ENCODE results near the gene C1orf167.

The C1orf167 gene

DNA sequence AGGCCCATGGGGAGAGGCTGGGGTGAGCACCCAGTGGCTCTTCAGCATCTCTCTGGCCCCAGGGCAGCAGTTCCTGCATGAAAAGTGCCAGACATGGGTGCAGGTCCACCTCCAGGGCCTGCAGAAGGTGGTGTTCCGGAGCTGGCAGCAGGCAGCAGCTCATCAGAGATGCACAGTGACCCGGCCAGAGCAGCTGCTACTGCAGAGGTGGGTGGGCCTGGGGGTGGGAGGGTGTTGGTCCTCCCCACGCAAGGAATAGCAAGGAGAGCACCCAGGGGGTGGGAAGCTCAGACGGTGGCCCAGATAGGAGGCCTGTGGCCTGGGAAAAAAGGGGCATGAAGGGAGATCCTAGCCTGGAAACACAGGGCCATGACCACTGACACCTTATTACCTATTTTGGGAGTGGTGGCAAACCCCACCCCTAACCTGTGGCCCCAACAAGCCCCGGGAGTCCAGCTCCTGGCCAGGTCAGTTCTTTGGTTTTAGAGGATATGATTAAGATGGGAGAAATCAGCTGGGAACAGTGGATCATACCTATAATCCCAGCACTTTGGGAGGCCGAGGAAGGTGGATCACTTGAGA is 20.2 kb downstream of the C1orf167 start:
- ATAC-seq (no peak), DNase-seq (no peak)
- no peaks in the 10 kb centered on the region for H3K9me3 Mint-ChIP-seq
- H3K4me1 Mint-ChIP-seq, result peaks cover 3% of the 10 kb centered on the region
- no peak overlapping the region for H3K4me3 Mint-ChIP-seq
- no peaks in the 10 kb centered on the region for H3K36me3 Mint-ChIP-seq (ENCODE audit: low read depth)
- H3K27ac Mint-ChIP-seq, result no peak overlapping the region
- no peaks in the 10 kb centered on the region for H3K27me3 Mint-ChIP-seq

DNA sequence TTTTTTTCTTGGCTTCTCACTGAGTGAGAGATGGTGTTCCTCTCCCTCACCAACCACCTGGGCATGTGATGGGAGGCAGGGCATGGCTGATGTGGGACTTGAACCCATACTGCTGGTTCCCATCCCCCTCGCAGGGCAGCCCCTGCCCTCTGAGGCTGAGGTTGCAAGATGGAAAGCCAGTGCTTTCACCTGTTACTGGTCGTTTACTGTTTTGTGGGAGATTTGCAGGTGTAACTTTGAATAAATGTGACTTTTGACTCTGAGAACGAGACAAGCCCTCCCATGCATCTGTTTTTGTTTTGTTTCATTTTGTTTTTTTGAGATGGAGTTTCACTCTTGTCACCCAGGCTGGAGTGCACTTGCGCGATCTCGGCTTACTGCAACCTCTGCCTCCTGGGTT is 21.6 kb downstream of the C1orf167 start:
- no peaks in the 10 kb centered on the region for H3K36me3 Mint-ChIP-seq (ENCODE audit: low read depth)
- no peak overlapping the region for H3K27ac Mint-ChIP-seq
- ATAC-seq (no peak), DNase-seq (no peak)
- H3K4me3 Mint-ChIP-seq, result no peak overlapping the region
- no peaks in the 10 kb centered on the region for H3K27me3 Mint-ChIP-seq
- no peaks in the 10 kb centered on the region for H3K9me3 Mint-ChIP-seq
- peaks cover 3% of the 10 kb centered on the region for H3K4me1 Mint-ChIP-seq

GRCh38 chr1:11784256-11784992 is 22.4 kb downstream of the C1orf167 start:
- no peaks in the 10 kb centered on the region for H3K36me3 Mint-ChIP-seq (ENCODE audit: low read depth)
- ATAC-seq, result no peak
- H3K4me3 Mint-ChIP-seq, result no peak overlapping the region
- peaks cover 3% of the 10 kb centered on the region for H3K4me1 Mint-ChIP-seq
- H3K27me3 Mint-ChIP-seq, result no peaks in the 10 kb centered on the region
- no peak for DNase-seq
- no peak overlapping the region for H3K27ac Mint-ChIP-seq
- no peaks in the 10 kb centered on the region for H3K9me3 Mint-ChIP-seq

- Mint-ChIP-seq H3K9me3 (no peaks in the 10 kb centered on the region), H3K27me3 (no peaks in the 10 kb centered on the region), H3K4me3 (no peak overlapping the region), H3K4me1 (peaks cover 3% of the 10 kb centered on the region), H3K36me3 (ENCODE audit: low read depth) (no peaks in the 10 kb centered on the region), H3K27ac (no peak overlapping the region)
- DNase-seq (peak; percentile 55), ATAC-seq (peak; percentile 51)
Observed at GRCh38 chr1:11784993-11785769, 23.2 kb downstream of the C1orf167 start.

DNA sequence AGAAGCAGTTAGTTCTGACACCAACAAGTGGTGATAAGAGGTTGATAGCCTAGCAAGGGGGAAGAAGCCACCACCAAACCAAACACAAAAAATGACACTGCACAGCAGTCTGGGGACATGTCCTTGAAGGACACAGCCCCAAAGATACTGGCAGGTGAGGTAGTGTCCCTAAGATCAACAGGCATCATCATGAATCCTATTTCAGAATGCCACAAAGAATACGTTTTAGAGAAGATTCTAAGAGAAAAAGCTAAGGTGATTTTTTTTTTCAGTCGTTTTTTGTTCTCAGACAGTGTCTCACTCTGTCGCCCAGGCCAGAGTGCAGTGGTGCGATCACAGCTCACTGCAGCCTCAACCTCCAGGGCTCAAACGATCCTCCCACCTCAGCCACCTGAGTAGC is 24.2 kb downstream of the C1orf167 start:
- Mint-ChIP-seq H3K9me3 (no peaks in the 10 kb centered on the region), H3K27me3 (no peaks in the 10 kb centered on the region), H3K27ac (no peak overlapping the region), H3K36me3 (ENCODE audit: low read depth) (no peaks in the 10 kb centered on the region), H3K4me1 (peaks cover 3% of the 10 kb centered on the region), H3K4me3 (no peak overlapping the region)
- no peak for DNase-seq
- ATAC-seq, result no peak

- Mint-ChIP-seq H3K27ac (no peak overlapping the region), H3K9me3 (no peaks in the 10 kb centered on the region), H3K4me1 (peaks cover 3% of the 10 kb centered on the region), H3K27me3 (no peaks in the 10 kb centered on the region), H3K36me3 (ENCODE audit: low read depth) (no peaks in the 10 kb centered on the region), H3K4me3 (no peak overlapping the region)
- DNase-seq, result no peak
- no peak for ATAC-seq
Observed at GRCh38 chr1:11787251-11787803, 25.3 kb downstream of the C1orf167 start.

DNA sequence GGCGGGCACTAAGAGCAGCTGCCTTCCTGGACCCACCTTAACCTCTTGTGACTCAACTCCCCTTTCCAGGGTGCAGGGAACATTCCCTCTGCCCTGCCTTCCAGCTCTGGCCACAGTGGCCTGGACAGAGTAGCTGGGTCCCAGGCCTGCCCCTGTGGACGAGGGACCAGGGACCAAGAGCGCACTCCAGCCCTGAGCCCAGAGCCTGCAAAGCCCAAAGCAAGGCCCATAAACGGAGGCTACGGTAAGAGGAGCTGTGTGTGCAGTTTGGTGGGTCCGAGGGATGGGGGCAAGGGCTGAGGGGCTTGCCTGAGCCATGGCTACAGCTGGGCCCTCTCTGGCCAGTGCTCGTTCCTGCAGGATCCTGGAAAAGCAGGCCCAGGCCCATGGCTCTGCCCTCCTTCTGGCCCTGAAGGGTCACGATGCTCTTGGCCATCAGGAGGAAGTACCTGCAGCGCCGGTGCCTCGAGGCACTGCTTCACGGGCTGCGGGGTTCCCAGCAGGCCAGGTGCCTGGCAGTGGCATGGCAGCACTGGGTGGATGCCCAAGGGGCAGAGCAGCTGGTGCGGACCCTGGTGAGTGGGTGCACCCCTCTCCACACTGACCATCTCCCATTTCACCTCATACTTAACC is 25.9 kb downstream of the C1orf167 start:
- ATAC-seq, result no peak
- H3K4me3 Mint-ChIP-seq, result no peak overlapping the region
- DNase-seq, result no peak
- H3K36me3 Mint-ChIP-seq (ENCODE audit: low read depth), result no peaks in the 10 kb centered on the region
- no peak overlapping the region for H3K27ac Mint-ChIP-seq
- peaks cover 3% of the 10 kb centered on the region for H3K4me1 Mint-ChIP-seq
- no peaks in the 10 kb centered on the region for H3K27me3 Mint-ChIP-seq
- H3K9me3 Mint-ChIP-seq, result no peaks in the 10 kb centered on the region

GRCh38 chr1:11788549-11789053 is 26.6 kb downstream of the C1orf167 start:
- Mint-ChIP-seq H3K36me3 (ENCODE audit: low read depth) (no peaks in the 10 kb centered on the region), H3K4me1 (peaks cover 3% of the 10 kb centered on the region), H3K9me3 (no peaks in the 10 kb centered on the region), H3K27me3 (no peaks in the 10 kb centered on the region), H3K4me3 (no peak overlapping the region), H3K27ac (no peak overlapping the region)
- ATAC-seq (no peak), DNase-seq (no peak)

DNA sequence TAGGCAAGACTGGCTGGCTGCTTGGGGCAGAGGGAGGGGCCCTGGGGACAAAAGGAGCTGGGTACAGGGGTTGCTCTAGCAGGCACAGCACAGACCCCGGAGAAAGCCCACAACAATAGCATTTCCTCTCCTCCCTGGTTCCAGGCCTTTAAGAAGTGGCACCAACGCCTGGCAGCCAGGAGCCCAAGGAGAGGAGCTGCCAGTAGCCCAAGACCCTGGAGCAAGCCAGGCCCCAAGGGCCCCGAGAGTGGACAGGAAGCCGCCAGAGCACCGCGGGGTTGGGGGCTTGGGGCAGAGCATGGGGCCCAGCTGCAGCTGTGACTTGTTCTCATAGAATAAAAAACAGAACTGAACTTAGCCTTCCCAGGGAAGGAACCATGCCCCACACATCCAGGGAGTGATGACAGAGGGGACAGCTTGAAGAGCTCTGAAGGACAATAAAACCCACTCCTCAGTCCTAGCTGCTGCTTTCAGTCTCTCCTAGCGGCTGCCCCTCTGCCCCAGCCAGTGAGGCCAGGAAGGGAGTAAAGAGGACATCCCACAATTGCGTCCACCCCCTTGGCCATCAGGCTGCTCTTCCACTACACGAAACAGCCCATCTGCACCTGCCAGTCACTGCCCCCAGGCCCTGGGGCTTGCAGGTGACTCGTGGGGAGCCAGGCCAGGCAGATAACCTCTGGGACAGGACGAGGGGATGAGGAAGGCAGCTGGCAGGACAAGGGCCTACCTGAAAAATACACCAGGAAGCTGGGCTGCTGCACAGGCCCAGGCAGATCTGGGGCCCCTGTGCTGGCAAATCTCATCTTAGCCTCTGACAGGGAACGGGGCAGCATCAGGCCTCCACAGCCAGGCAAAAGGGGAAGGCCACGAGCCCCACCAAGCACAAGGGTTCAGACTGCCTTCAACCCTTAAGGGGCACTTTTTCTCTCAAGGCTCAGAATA is 27.4 kb downstream of the C1orf167 start:
- Mint-ChIP-seq H3K4me1 (peaks cover 3% of the 10 kb centered on the region), H3K27ac (no peak overlapping the region), H3K27me3 (no peaks in the 10 kb centered on the region), H3K9me3 (no peaks in the 10 kb centered on the region), H3K36me3 (ENCODE audit: low read depth) (peaks cover 2% of the 10 kb centered on the region), H3K4me3 (no peak overlapping the region)
- no peak for DNase-seq
- ATAC-seq, result no peak

DNA sequence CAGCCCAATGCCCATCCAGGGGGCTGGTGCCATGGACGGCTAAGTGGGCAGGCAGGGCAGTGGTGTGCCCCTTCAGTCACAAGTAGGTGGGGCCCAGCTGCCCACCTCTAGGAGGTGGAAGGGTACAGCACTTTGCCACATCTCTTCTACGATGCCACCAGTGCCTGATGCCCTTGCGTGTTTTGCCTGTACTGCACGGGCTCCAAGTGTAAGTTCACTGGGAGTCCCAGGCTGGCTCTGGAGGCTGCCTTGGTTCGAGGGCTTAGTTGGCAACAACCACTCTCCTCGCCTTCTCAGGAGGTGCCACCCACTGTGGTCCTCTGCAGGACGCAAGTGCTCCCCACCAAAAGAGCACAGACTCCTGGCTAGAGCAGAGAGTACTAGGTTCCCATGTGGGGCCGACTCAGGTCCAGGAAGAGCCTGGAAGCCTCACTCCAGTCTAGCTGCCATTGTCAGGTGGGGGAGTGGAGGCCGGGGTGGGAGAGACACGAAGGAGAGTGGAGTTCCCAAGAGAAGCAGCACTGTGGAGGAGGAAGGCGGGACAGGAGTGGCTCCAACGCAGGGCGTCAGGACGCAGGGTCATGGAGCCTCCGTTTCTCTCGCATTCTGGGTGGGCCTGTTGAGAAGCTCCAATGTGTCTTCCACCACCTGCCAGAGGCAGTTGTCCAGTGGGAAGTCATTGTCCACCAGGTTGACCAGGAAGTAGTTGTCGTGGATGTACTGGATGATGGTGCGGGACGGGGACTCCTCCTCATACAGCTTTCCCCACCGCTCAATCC is 28.3 kb downstream of the C1orf167 start:
- ATAC-seq (no peak), DNase-seq (no peak)
- Mint-ChIP-seq H3K4me3 (no peak overlapping the region), H3K27ac (no peak overlapping the region), H3K36me3 (ENCODE audit: low read depth) (peaks cover 4% of the 10 kb centered on the region), H3K27me3 (no peaks in the 10 kb centered on the region), H3K4me1 (peaks cover 2% of the 10 kb centered on the region), H3K9me3 (no peaks in the 10 kb centered on the region)

DNA sequence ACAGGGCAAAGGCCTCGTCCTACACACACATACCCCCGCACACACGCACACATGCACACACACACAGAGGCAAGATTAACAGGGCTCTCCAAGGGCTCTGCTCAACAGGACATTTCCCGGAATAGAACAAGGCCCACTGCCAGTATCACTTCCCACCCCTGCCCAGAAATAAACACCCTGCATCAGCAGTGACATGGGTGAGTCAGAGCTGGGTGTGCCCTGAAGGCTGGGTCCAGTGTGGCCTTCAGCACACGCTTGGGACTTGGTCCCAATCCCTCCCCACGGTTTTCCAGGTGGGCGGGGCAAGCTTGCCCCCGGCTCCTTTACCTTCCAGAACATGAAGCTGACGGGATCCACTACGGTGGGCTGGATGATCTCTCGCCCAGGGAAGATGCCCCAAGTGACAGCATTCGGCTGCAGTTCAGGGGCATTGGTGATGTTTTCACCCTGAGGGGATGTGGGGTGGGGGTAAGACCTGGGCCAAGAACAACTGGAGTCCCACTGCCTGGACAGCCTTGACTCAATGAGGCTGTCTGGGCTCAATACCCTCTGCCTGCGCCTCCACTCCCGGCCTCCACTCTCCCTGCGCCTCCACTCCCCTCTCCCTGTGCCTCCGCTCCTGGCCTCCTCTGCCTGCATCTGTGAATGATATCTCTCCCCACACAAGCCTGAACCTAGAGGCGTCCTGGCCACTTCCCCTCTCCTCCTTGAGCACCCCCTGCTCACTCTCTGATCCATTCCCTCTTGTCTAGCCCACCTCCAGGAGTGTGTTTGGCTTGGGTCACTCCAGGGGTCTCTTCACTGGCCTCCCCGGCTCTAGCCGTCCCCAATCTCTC is 29.1 kb downstream of the C1orf167 start:
- no peaks in the 10 kb centered on the region for H3K4me1 Mint-ChIP-seq
- no peak overlapping the region for H3K27ac Mint-ChIP-seq
- no peaks in the 10 kb centered on the region for H3K9me3 Mint-ChIP-seq
- no peak for DNase-seq
- H3K4me3 Mint-ChIP-seq, result no peak overlapping the region
- peaks cover 4% of the 10 kb centered on the region for H3K36me3 Mint-ChIP-seq (ENCODE audit: low read depth)
- peak; percentile 29 for ATAC-seq
- no peaks in the 10 kb centered on the region for H3K27me3 Mint-ChIP-seq

- no peak for DNase-seq
- H3K27me3 Mint-ChIP-seq, result no peaks in the 10 kb centered on the region
- no peak for ATAC-seq
- no peaks in the 10 kb centered on the region for H3K4me1 Mint-ChIP-seq
- no peaks in the 10 kb centered on the region for H3K9me3 Mint-ChIP-seq
- peaks cover 4% of the 10 kb centered on the region for H3K36me3 Mint-ChIP-seq (ENCODE audit: low read depth)
- H3K27ac Mint-ChIP-seq, result no peak overlapping the region
- H3K4me3 Mint-ChIP-seq, result no peak overlapping the region
Observed at GRCh38 chr1:11792106-11792505, 30.1 kb downstream of the C1orf167 start.

Measured in activated naive CD8-positive, alpha-beta T cell treated with anti-CD3 and anti-CD28 coated beads, Interleukin-2, amount 50 U/mL, for 24 hours (primary cell).